HG02970 (cell line): ENCODE data around the gene C19orf12.
"Not testable (repeated sequence)": the region's sequence is repeated elsewhere in the genome, so short reads cannot be mapped to it uniquely, and the experiment has no call there.

Experiments used
- ATAC-seq: cut with Tn5 transposase; IDR thresholded peaks from one replicate; pipeline ENCODE4 v1.9.1; 2021; ENCODE audit warnings: mild to moderate bottlenecking, moderate library complexity, moderate number of reproducible peaks; ENCODE audit not compliant: unreplicated experiment, low FRiP score

Gene C19orf12

GRCh38 chr19:29735829-29736228, 20.8 kb upstream of the C19orf12 start:
- ATAC-seq = no peak

DNA sequence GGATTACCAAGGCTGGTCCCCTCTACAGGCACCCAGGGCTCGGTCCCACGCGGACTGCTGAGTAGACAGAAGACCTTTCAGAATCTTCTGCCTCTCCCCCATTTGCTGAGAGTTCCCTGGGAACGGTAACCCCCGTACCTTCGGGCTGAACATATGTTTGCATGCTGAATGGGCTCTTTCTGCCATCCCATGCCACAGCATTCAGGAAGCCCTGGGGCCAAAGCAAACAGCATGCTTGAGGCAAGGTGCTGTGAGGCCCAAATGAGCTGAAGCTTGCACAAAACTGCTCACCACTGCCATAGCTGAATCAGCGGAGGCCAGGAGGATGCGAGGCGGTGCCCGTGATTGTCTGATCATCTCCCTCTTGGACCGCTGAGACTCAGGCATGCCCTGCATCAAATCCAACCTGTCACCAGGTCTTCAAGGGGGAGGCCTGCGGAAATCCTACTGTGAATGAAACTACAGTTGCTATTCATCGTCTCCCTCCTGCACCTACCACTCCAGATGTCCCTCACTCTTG, 16.3 kb upstream of the C19orf12 start:
- no peak for ATAC-seq

DNA sequence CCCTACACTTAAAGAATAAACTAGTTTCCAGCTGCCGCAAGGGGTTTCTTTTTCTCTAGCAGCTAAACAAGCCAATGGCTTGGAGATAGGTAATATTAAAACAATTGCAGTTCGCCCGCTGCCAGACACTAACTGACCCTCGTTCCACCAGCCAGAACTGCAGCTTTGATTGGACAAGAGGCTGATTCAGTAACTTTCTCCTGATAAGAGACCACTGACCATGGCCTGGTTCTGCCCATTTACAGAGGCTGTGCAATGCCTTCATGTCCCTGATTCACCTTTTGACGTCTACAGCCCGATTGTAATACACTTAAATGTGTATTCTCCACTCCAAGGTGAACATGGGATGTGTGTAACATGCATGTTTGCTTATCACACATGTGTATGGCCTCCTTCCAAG, 12.8 kb upstream of the C19orf12 start:
- ATAC-seq = no peak

DNA sequence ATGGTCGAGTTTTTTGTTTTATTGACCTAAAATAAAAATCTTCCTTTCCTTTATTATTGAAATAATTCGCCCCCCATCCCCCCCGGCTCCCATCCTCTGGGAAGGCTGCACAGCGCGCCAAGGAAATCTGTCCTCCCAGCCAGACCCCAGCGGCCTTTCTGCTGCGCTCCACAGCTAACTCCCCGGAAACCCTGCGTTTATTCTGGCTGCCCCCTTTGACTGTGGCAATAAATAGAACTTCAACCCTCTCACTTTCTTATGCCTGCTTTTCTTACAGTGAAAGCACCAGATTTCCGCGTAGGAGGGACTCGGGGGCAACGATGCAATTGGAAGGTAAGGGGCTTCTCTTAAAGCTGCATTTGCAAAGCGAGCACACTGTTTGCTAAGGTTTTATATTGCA, 9.7 kb upstream of the C19orf12 start:
- no peak for ATAC-seq

GRCh38 chr19:29724102-29724641, 9.1 kb upstream of the C19orf12 start:
- no peak for ATAC-seq

DNA sequence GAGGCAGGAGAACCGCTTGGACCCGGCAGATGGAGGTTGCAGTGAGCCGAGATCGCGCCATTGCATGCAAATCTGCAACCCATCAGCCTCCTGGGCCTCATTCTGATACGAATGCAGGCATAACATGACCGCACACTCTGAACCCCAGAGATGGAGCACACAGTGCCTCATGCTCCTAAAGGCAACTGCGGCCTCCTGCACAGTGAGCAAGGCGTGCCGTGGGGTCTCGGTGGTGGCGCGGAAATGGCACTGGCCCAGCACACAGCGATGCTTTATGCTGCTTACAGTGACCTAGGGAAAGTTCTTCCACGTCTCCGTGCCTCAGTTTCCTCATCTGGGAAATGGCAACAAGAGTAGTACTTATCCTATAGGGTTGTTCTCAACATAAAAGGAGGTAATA, 2.0 kb upstream of the C19orf12 start:
- ATAC-seq = no peak

GRCh38 chr19:29715701-29716581, 880 bp upstream of the C19orf12 start:
- no peak for ATAC-seq

GRCh38 chr19:29714371-29714952, 599 bp downstream of the C19orf12 start:
- ATAC-seq = no peak

DNA sequence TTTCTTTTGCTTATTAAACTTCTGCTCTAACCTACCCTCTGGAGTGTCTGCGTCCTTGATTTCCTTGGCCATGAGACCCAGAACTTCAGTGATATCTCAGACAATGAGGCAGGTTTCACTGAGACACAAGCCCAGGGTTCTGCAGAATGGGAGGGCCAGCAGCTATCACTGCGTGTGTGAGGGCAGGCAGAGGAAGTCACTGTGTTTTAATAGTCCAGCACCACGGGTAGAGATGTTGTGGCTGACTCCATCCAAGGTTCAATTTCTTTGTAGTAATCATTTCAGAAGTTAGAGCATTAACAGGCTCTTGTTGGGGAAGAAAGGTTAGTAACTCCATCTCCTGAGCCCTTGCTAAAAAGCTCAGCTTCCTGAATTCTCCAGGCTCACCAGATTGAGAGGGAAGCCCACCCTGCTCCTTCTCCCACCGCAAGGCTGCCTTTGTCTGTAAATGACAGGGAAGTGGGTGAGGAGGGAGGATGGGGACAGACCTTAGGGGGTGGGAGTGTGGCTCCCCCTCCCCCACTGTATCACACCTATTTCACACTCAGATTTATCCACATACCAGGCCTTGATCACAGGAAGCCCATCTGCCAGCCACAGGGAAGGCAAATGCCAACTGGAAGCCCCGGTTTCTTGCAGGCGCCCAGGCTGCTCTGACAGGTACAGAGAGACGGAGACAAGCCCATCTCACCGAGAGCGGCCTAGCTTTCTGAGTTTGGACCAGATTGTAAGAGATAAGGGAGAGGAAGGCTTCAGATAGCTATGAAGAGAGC, 2.1 kb downstream of the C19orf12 start:
- no peak for ATAC-seq

DNA sequence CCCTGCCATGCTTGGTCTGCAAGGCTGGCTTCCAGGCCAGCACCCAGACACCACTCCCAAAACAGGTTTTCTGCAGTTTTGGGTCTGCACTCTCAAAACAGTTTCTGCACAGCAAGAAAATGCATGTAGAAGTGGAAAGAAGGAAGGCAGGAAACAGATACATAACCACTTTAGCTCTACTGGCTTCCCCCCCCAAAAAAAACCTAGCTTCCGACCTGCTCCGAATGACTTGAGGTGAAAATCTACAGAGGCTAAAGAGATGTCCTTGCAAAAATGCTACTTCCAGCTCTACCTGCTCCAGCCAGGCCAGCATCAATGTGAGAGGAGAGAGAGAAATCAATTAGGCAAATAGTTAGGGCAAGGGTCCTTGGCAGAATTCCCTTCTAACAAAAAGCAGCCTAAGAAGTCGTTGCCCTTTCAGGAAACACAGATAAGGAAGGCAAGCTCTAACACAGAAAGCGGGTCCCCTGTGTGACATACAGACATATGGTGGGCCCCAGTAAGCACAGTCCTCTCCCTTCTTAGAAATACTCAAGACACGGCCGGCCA, 3.4 kb downstream of the C19orf12 start:
- no peak for ATAC-seq

- ATAC-seq = not testable (repeated sequence)
These were observed 5.6 kb downstream of the C19orf12 start for GRCh38 chr19:29709440-29709798.

GRCh38 chr19:29708554-29709439, 6.3 kb downstream of the C19orf12 start:
- no peak for ATAC-seq

- ATAC-seq = no peak
These were observed 8.4 kb downstream of the C19orf12 start for GRCh38 chr19:29706635-29707034.

DNA sequence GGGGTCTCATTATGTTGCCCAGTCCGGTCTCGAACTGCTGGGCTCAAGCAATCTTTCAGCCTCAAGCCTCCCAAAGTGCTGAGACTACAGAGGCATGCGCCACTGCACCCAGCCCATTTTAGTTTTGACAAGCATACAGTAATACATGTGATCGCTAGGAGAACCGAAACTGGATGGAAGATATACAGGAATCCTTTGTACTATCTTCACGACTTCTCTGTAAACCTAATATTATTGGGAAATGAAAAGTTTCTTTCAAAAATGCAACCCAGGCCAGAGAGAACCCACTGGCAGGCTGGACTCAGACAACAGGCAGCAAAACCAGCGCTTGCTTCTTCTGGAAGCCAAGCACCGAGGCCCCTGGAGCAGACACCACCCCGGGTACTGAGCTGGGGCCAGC, 9.4 kb downstream of the C19orf12 start:
- ATAC-seq = no peak

DNA sequence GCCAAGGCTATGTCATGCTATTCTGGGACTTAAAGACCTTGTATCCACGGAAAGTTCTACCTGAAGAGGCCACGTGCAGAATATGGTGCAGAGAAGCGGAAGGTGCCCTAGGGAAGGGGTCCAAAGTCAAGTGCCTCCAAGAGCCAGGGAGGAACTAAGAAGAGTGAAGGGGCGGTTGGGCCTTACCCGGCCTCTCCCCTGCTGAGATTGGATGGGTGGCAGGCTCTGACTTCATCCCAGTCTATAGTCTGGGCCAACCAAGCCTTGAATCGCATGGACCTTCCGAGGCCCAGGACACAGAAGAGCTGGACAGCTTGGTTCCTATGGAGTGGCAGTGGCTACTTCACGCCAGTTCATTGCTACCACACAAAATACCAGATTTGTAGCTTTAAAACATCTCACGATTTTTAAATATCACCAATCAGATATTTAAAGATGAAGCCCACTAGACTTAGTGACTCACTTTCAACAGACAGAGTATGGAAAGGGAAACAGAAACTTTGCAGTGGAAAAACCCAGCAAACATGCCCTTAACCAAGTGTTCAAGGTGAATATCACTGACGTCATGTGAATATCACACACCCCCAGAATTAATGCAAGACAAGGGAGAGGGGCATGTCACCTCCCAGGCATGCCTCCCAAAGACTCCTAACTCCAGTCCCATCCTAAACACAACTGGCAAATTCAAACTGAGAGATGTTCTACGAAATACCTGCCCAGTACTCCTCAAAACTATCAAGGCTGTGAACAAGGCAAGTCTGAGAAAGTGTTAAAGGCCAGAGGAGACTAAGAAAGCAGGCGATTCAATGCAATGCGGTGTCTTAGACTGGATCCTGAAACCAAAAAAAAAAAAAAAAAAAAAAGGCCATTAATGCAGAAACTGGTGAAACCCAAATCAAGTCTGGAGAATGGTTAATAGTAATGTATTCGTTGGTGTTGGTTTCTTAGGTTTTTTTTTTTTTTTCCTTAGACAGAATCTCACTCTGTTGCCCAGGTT, 10.2 kb downstream of the C19orf12 start:
- ATAC-seq = peak; percentile 68

DNA sequence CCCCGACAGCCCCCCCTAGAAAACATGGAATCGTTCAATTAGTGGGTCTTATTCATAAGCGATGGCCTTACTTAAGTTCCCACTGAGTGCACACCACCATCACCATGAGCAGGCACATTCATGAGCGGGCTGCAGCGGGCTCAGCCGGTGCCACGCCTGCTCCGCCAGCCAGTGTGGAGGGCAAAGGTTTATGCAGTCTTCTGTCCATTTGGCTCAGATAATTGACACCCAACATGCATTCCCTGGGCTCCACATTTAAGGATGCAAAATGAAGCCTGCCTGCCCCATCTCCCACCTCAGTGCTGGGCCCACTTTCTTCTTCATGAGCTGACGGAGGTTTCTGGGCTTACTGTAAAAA, 12.1 kb downstream of the C19orf12 start:
- no peak for ATAC-seq

DNA sequence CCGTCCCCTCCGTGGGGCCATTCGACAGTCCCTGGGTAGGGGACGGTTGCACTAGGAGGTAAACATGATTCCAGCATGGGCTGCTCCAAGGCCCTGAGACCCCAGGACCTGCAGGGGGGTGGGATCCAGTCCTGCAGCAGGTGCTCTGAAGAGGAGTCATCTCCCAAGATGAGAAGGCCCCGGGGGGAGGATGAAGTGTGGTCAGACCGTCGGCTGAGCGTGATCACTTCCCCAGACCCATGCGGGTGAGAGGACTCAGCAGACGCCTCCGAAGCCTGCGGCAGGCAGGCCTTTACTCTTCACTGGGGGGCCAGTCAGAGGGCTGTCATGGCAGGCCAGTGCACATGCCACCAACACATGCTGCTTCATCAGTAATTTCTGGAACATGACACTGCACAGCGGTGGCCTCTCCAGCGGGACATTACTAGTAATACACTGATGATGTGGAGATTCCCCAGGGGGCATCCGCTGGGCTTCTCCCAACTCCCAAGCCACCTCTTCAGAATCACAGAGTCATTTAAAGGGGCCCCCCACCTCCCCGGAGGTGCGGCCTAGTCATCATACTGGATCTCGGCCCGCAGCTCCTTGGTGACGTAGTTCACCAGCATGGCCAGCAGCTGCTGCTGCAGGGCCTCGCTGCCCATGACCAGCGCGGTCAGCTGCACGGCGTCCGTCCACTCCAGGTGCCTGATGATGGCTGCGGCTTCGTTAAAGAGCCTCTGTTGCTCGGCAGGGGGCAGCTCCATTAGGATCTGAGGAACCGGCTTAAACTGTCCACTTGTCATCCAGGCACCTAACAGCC, 12.7 kb downstream of the C19orf12 start:
- no peak for ATAC-seq

DNA sequence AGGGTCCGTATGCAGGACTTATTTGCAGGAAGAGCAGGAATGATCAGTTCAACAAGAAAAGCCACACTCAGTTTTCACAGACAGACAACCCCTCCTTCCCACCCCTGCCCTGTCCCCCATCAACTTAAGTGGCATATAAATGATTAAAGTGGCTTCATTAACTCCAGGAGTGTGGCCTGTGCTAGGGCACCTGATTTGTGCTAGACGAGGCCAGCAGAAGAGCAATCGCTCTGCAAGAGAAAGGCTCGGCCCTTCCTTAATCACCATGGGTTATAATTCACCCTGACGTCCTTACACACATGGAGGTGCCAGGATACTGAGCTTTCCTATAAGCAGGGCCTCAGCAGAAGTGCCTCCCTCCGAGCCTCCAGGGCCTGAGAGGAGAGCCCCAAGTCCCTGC, 14.6 kb downstream of the C19orf12 start:
- ATAC-seq = no peak
